ENCODE results near the gene FCN2.

DNA sequence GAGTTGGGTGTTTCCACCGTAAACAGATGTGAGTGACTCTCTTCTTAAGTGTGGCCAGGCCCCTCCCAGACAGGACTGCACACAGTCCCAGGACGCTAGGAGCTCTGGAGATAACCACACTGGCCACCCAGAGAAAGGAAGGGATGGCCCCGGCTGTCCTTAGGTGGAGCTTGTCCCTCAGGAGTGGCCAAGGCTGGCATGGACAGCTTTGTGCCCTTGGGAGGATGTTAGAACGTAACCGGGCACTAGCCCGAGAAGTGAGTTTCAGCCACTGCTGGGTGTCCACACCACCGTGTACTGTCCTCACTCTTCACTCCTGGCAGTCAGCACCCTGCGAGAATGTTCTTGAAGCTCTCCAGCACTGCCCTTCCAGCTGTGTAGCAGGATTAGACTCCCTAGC, 35.8 kb upstream of the FCN2 start:
- no peak for TF ChIP-seq POLR2A (IDR thresholded peaks at IDR 0.05; ENCODE audit: low read depth)
- TF ChIP-seq POLR2AphosphoS5 (IDR thresholded peaks at IDR 0.05) = no peak

Data from esophagus muscularis mucosa (tissue), 2 donors.